Osteoblast (primary cell): ENCODE data around the gene JPH2. TPM values are rescaled to one million over a fixed set of nuclear protein-coding genes. Genes with fewer than 3 reads are reported as not detected.

Experiments
- DNase-seq: peaks from one replicate; pipeline ENCODE4 v3.0.0; 2011; ENCODE audit warnings: low spot score, mixed read lengths; ENCODE audit not compliant: insufficient read length; ENCODE audit errors: missing footprints
- H2AFZ ChIP-seq: 2 replicates; pipeline ENCODE4 v1.6.0; 2011; ENCODE audit warnings: mild to moderate bottlenecking, low read length
- H3K27ac ChIP-seq: 2 replicates; pipeline ENCODE4 v1.5.1; 2011; ENCODE audit warnings: mild to moderate bottlenecking, low read depth, low read length, moderate library complexity
- H3K27me3 ChIP-seq: 2 replicates; pipeline ENCODE4 v1.6.0; 2012; ENCODE audit warnings: mild to moderate bottlenecking, control low read depth, inconsistent platforms, low read length, moderate library complexity; ENCODE audit not compliant: insufficient read depth
- H3K36me3 ChIP-seq: 2 replicates; pipeline ENCODE4 v1.5.1; 2011; ENCODE audit warnings: mild to moderate bottlenecking, low read length, control low read depth, moderate library complexity; ENCODE audit not compliant: insufficient read depth
- H3K4me1 ChIP-seq: 2 replicates; pipeline ENCODE4 v1.5.1; 2011; ENCODE audit warnings: mild to moderate bottlenecking, low read length, control low read depth, moderate library complexity; ENCODE audit not compliant: insufficient read depth
- H3K4me2 ChIP-seq: 2 replicates; pipeline ENCODE4 v1.6.0; 2011; ENCODE audit warnings: mild to moderate bottlenecking, low read length; ENCODE audit not compliant: insufficient read depth
- H3K4me3 ChIP-seq: fragments of 200-600 bp; sonication (generic); 3 replicates; pipeline ENCODE4 v1.5.1; 2012; ENCODE audit warnings: mild to moderate bottlenecking, low read length, inconsistent platforms; ENCODE audit not compliant: insufficient read depth
- H3K79me2 ChIP-seq: 2 replicates; pipeline ENCODE4 v1.6.0; 2012; ENCODE audit warnings: mild to moderate bottlenecking, low read length, control low read depth, inconsistent platforms; ENCODE audit not compliant: insufficient read depth
- H3K9me3 ChIP-seq: 2 replicates; pipeline ENCODE4 v1.5.1; 2011; ENCODE audit warnings: low read depth, low read length, control low read depth
- H4K20me1 ChIP-seq: 2 replicates; pipeline ENCODE4 v1.6.0; 2012; ENCODE audit warnings: mild to moderate bottlenecking, low read length, control low read depth; ENCODE audit not compliant: insufficient read depth
- total RNA-seq: library from RNA; depleted of rRNA; stranded (reverse); fragments of >200 nt; gene quantifications from 2 replicates; pipeline ENCODE4 v1.2.3, GENCODE V29; 2012
- TF ChIP-seq, protein P1 (sequence below): IDR thresholded peaks from 2 replicates; pipeline ENCODE4 v1.5.1; 2011; ENCODE audit warnings: mild to moderate bottlenecking, low read depth, low read length, moderate library complexity; ENCODE audit errors: extremely low read depth

Gene JPH2
- total RNA-seq, 1 donor: 2.2 TPM

DNA sequence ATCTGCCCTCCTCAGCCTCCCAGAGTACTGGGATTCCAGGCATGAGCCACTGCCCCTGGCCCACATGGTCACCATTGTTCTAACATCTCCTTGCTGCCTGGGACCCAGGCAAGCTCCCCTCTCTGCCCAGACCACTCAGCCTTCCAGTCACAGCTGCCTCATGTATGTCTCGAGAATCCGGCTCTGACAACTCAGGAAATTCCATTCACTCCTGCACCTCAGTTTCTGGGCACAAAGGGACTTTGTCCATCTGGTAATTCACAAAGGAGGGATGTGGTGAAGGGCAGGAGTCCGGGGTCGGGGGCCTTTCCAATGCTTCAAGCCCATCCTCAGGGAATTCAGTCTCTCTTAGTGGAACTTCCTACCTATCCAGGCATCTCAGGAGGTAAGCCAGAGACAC, 40.7 kb downstream of the JPH2 start:
- TF ChIP-seq, protein P1, sequence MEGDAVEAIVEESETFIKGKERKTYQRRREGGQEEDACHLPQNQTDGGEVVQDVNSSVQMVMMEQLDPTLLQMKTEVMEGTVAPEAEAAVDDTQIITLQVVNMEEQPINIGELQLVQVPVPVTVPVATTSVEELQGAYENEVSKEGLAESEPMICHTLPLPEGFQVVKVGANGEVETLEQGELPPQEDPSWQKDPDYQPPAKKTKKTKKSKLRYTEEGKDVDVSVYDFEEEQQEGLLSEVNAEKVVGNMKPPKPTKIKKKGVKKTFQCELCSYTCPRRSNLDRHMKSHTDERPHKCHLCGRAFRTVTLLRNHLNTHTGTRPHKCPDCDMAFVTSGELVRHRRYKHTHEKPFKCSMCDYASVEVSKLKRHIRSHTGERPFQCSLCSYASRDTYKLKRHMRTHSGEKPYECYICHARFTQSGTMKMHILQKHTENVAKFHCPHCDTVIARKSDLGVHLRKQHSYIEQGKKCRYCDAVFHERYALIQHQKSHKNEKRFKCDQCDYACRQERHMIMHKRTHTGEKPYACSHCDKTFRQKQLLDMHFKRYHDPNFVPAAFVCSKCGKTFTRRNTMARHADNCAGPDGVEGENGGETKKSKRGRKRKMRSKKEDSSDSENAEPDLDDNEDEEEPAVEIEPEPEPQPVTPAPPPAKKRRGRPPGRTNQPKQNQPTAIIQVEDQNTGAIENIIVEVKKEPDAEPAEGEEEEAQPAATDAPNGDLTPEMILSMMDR: no peak
- H4K20me1 ChIP-seq: no peaks in the 10 kb centered on the region
- H2AFZ ChIP-seq: no peak overlapping the region
- H3K4me1 ChIP-seq: no peaks in the 10 kb centered on the region
- H3K4me3 ChIP-seq: no peak overlapping the region
- H3K36me3 ChIP-seq: no peaks in the 10 kb centered on the region
- H3K4me2 ChIP-seq: no peak overlapping the region
- no peaks in the 10 kb centered on the region for H3K9me3 ChIP-seq
- no peaks in the 10 kb centered on the region for H3K79me2 ChIP-seq
- peaks cover 28% of the 10 kb centered on the region for H3K27me3 ChIP-seq
- DNase-seq: no peak
- no peak overlapping the region for H3K27ac ChIP-seq

DNA sequence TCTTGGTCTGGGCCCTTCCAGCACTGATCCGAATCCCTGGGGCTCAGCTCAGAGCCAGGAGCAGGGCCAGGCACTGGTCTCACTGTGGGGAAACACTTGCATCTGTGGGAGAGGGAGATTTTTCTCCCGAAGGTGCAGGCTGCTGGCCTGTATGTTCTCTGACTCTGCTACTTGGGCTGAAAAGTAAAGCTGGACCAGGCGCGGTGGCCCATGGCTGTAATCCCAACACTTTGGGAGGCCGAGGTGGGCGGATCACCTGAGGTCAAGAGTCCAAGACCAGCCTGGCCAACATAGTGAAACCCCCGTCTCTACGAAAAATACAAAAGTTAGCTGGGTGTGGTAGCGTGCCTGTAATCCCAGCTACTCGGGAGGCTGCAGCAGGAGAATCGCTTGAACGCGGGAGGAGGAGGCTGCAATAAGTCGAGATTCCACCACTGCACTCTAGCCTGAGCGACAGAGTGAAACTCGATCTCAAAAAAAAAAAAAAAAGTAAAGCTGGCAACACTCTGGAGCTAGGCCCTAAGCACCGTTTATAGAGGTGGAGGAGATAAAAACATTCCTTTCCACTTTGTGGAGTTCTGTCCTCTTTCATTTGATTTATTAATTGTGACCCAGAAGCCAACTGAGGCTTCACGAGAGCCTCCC, 41.7 kb downstream of the JPH2 start:
- TF ChIP-seq, protein P1: no peak
- H3K79me2 ChIP-seq: no peaks in the 10 kb centered on the region
- no peaks in the 10 kb centered on the region for H3K9me3 ChIP-seq
- H3K4me2 ChIP-seq: no peak overlapping the region
- H3K27ac ChIP-seq: no peak overlapping the region
- no peak for DNase-seq
- H2AFZ ChIP-seq: no peak overlapping the region
- H3K36me3 ChIP-seq: no peaks in the 10 kb centered on the region
- H4K20me1 ChIP-seq: no peaks in the 10 kb centered on the region
- peaks cover 38% of the 10 kb centered on the region for H3K27me3 ChIP-seq
- no peak overlapping the region for H3K4me3 ChIP-seq
- H3K4me1 ChIP-seq: no peaks in the 10 kb centered on the region

DNA sequence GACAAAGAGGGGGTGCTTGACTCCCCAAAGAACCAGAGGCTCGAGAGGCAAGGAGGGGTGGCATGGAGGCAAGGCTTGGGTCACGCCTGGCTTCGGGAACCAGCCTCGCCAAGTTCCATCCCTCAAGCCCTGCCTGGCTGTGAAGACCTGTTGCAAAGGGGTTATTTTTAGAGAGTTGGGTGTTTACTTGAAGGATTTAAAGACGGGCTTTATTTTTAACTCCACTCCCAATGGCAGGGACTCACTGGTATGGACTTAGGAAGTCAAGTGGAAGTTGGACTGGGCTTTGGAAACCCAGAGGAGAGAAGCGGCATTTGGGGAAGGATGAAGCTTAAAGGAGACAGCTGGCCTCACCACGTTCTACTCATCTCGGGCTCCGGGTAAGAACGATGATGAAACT, 43.1 kb downstream of the JPH2 start:
- no peak overlapping the region for H3K27ac ChIP-seq
- H3K4me1 ChIP-seq: no peaks in the 10 kb centered on the region
- no peak for DNase-seq
- H3K4me3 ChIP-seq: no peak overlapping the region
- H3K79me2 ChIP-seq: no peaks in the 10 kb centered on the region
- H2AFZ ChIP-seq: no peak overlapping the region
- H3K9me3 ChIP-seq: no peaks in the 10 kb centered on the region
- H4K20me1 ChIP-seq: no peaks in the 10 kb centered on the region
- TF ChIP-seq, protein P1: no peak
- H3K27me3 ChIP-seq: peaks cover 44% of the 10 kb centered on the region
- H3K36me3 ChIP-seq: no peaks in the 10 kb centered on the region
- H3K4me2 ChIP-seq: no peak overlapping the region

DNA sequence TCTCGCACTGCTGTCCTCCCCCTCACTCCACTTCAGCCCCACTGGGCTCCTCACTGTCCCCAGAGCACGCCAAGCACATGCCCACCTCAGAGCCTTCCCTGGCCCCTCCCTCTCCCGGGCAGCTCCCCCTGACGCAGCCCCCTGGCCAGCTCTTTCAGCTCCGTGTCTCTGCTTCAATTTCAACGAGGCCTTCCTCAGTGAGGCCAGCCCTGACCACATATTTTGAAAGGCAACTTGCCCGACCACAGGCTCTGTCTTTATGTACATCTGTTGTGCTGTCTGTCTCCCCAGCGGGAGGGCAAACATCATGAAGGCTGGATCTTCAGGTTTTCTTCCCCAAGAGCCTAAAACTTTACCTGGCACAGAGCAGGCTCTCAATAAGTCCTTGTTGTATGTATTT, 44.6 kb downstream of the JPH2 start:
- no peak overlapping the region for H3K4me3 ChIP-seq
- H3K27ac ChIP-seq: no peak overlapping the region
- peaks cover 52% of the 10 kb centered on the region for H3K27me3 ChIP-seq
- H3K36me3 ChIP-seq: no peaks in the 10 kb centered on the region
- H3K4me1 ChIP-seq: no peaks in the 10 kb centered on the region
- H3K9me3 ChIP-seq: no peaks in the 10 kb centered on the region
- DNase-seq: peak; percentile 92
- no peaks in the 10 kb centered on the region for H3K79me2 ChIP-seq
- TF ChIP-seq, protein P1: no peak
- no peaks in the 10 kb centered on the region for H4K20me1 ChIP-seq
- H3K4me2 ChIP-seq: no peak overlapping the region
- no peak overlapping the region for H2AFZ ChIP-seq
